Brain microvascular endothelial cell (primary cell): Measurements from ENCODE around the gene CATSPERB.

ENCODE experiments used
- DNase-seq: peaks from one replicate; pipeline ENCODE4 v3.0.0-alpha.2; 2020
- H3K27ac ChIP-seq: fragments of 250-450 bp; sonication (Bioruptor Pico); 2 replicates; pipeline ENCODE4 v1.5.1; 2020; ENCODE audit warnings: mild to moderate bottlenecking, moderate library complexity
- H3K27me3 ChIP-seq: fragments of 250-450 bp; sonication (Bioruptor Pico); replicated peaks from 2 replicates; pipeline ENCODE4 v1.5.1; 2020; ENCODE audit warnings: mild to moderate bottlenecking
- H3K36me3 ChIP-seq: fragments of 250-450 bp; sonication (Bioruptor Pico); replicated peaks from 2 replicates; pipeline ENCODE4 v1.5.1; 2020; ENCODE audit warnings: mild to moderate bottlenecking
- H3K4me3 ChIP-seq: 2 replicates; pipeline ENCODE4 v1.5.1; 2011; ENCODE audit warnings: low read depth, mild to moderate bottlenecking, control low read depth, low read length, moderate library complexity
- CTCF ChIP-seq: IDR thresholded peaks from 2 replicates; pipeline ENCODE4 v1.5.1; 2011; ENCODE audit warnings: low read depth, mild to moderate bottlenecking, moderate library complexity, low read length, control low read depth, inconsistent platforms; ENCODE audit errors: missing control alignments
- in situ Hi-C: cut with HindIII; loops from 2 replicates; pipeline ENCODE4 v1.10.0; 2017; ENCODE audit warnings: low sequenced_read_pairs, low pct_ligation_motif_present

The CATSPERB gene

GRCh38 chr14:91755570-91756295 is 23.8 kb upstream of the CATSPERB start:
- Histone ChIP-seq H3K27me3 (no peaks in the 10 kb centered on the region), H3K27ac (no peak overlapping the region), H3K36me3 (no peaks in the 10 kb centered on the region), H3K4me3 (no peak overlapping the region)
- DNase-seq = no peak
- no peak for TF ChIP-seq CTCF
- in situ Hi-C loops = no loop called here

GRCh38 chr14:91754819-91755218 is 22.9 kb upstream of the CATSPERB start:
- no peak for DNase-seq
- TF ChIP-seq CTCF = no peak
- in situ Hi-C loops = no loop called here
- Histone ChIP-seq H3K36me3 (no peaks in the 10 kb centered on the region), H3K27me3 (no peaks in the 10 kb centered on the region), H3K4me3 (no peak overlapping the region), H3K27ac (no peak overlapping the region)

GRCh38 chr14:91754185-91754584 is 22.3 kb upstream of the CATSPERB start:
- no peaks in the 10 kb centered on the region for H3K27me3 ChIP-seq
- in situ Hi-C loops = no loop called here
- no peaks in the 10 kb centered on the region for H3K36me3 ChIP-seq
- DNase-seq = no peak
- H3K4me3 ChIP-seq = no peak overlapping the region
- no peak for TF ChIP-seq CTCF
- no peak overlapping the region for H3K27ac ChIP-seq

- in situ Hi-C loops = no loop called here
- Histone ChIP-seq H3K27ac (no peak overlapping the region), H3K27me3 (no peaks in the 10 kb centered on the region)
Measured at GRCh38 chr14:91753501-91754128, 21.7 kb upstream of the CATSPERB start.

GRCh38 chr14:91752961-91753360 is 21.1 kb upstream of the CATSPERB start:
- Histone ChIP-seq H3K27ac (no peak overlapping the region), H3K4me3 (no peak overlapping the region), H3K27me3 (no peaks in the 10 kb centered on the region), H3K36me3 (no peaks in the 10 kb centered on the region)
- no peak for DNase-seq
- in situ Hi-C loops = no loop called here
- no peak for TF ChIP-seq CTCF

More at GRCh38 chr14:91753501-91754128, 21.7 kb upstream of the CATSPERB start:
- H3K36me3 ChIP-seq = no peaks in the 10 kb centered on the region
- no peak overlapping the region for H3K4me3 ChIP-seq
- TF ChIP-seq CTCF = no peak
- no peak for DNase-seq
